HepG2 (cell line): ENCODE data around the gene ADARB2. TPM values are rescaled to one million over a fixed set of nuclear protein-coding genes. Genes with fewer than 3 reads are reported as not detected.

Experiments used
- ATAC-seq: fragments of 200-7000 bp; cut with Tn5 transposase; 3 replicates; pipeline ENCODE4 v1.9.1; 2020; ENCODE audit warnings: mild to moderate bottlenecking, moderate library complexity
- BruUV-seq: library from RNA; stranded (reverse); fragments of 400-500 nt; replicated peaks from 2 replicates; lab custom pipeline; 2021; lab: Mats Ljungman, UMichigan
- CTCF ChIA-PET: fragments of 300-600 bp; formaldehyde crosslinking; extraction: SDS; loops from one replicate; lab custom pipeline; 2021; ENCODE audit warnings: low total read pairs, inconsistent platforms, low intra/inter-chr PET ratio; lab: Yijun Ruan, JAX
- POLR2A ChIA-PET: fragments of 350-600 bp; sonication (Branson Sonifier 250); formaldehyde crosslinking; loops from one replicate; lab custom pipeline; 2020; ENCODE audit warnings: antibody characterized with exemption, inconsistent platforms; lab: Yijun Ruan, JAX
- DNase-seq: peaks from one replicate; pipeline ENCODE4 v3.0.0-alpha.2; 2015; ENCODE audit warnings: low spot score
- FAIRE-seq: peaks from 3 replicates; lab custom pipeline; 2011; peaks lifted over from hg19 to GRCh38; lab: Jason Lieb, UNC
- H2AFZ ChIP-seq: one replicate; pipeline ENCODE4 v1.6.1; 2011; ENCODE audit warnings: low read length, inconsistent platforms
- H3K27ac ChIP-seq: fragments of 300-600 bp; 3 replicates; pipeline ENCODE4 v1.8.0; 2011; ENCODE audit warnings: mixed run types, mild to moderate bottlenecking, mixed read lengths, low read length, inconsistent platforms; ENCODE audit not compliant: insufficient read depth; ENCODE audit errors: extremely low read length
- H3K27me3 ChIP-seq, 2 experiments: fragments of 200-600 bp in 1 of 2; 2 replicates in 1 of 2; 3 replicates in 1 of 2; pipeline versions ENCODE4 v1.6.0 to v1.8.0; 2011; ENCODE audit warnings: low read length in 2 of 2, mild to moderate bottlenecking in 2 of 2, moderate library complexity in 2 of 2, inconsistent platforms in 1 of 2; ENCODE audit not compliant: insufficient read depth in 2 of 2, control insufficient read depth in 1 of 2
- H3K36me3 ChIP-seq, 2 experiments: fragments of 200-600 bp in 1 of 2; replicated peaks in 1 of 2; 2 replicates in 1 of 2; 3 replicates in 1 of 2; pipeline versions ENCODE4 v1.5.1 to v1.8.0; 2011; ENCODE audit warnings: low read length in 2 of 2, inconsistent platforms in 1 of 2; ENCODE audit not compliant: insufficient read depth in 2 of 2, control insufficient read depth in 1 of 2
- H3K4me1 ChIP-seq: 2 replicates; pipeline ENCODE4 v1.5.1; 2012; ENCODE audit warnings: low read length, inconsistent platforms; ENCODE audit not compliant: insufficient read depth
- H3K4me2 ChIP-seq: 2 replicates; pipeline ENCODE4 v1.6.0; 2011; ENCODE audit warnings: low read depth, low read length, inconsistent platforms
- H3K4me3 ChIP-seq, 3 experiments: fragments of 200-600 bp in 1 of 3; sonication (generic), shearing (Covaris generic) in 1 of 3; replicated peaks in 1 of 3; 2 replicates each; pipeline ENCODE4 v1.5.1; 2011 to 2016; ENCODE audit warnings: low read length in 3 of 3, inconsistent platforms in 2 of 3, low read depth in 2 of 3, mild to moderate bottlenecking in 2 of 3, control low read depth in 1 of 3, mixed read lengths in 1 of 3; ENCODE audit not compliant: insufficient read depth in 1 of 3
- H3K79me2 ChIP-seq: one replicate; pipeline ENCODE4 v1.6.1; 2011; ENCODE audit warnings: low read length, inconsistent platforms; ENCODE audit not compliant: insufficient read depth
- H3K9ac ChIP-seq: 2 replicates; pipeline ENCODE4 v1.6.0; 2011; ENCODE audit warnings: mild to moderate bottlenecking, low read depth, low read length, inconsistent platforms; ENCODE audit not compliant: insufficient read depth
- H3K9me3 ChIP-seq: 2 replicates; pipeline ENCODE4 v1.5.1; 2012; ENCODE audit warnings: mild to moderate bottlenecking, low read length
- H4K20me1 ChIP-seq: 2 replicates; pipeline ENCODE4 v1.6.0; 2011; ENCODE audit warnings: inconsistent platforms, mild to moderate bottlenecking, low read length, moderate library complexity; ENCODE audit not compliant: insufficient read depth
- KMT2A ChIP-seq: sonication (generic); formaldehyde crosslinking; IDR thresholded peaks from 2 replicates; pipeline ENCODE4 v1.4.0; 2020; ENCODE audit warnings: missing genetic modification reagents
- ZNF44 ChIP-seq: sonication (generic); formaldehyde crosslinking; IDR thresholded peaks from 2 replicates; pipeline ENCODE4 v1.5.1; 2020; ENCODE audit warnings: mild to moderate bottlenecking, missing genetic modification reagents
- ZSCAN12 ChIP-seq: sonication (generic); formaldehyde crosslinking; IDR thresholded peaks from 2 replicates; pipeline ENCODE4 v1.9.0; 2021; ENCODE audit warnings: mild to moderate bottlenecking, missing genetic modification reagents
- WGBS: methylation state at CpG from one replicate; pipeline ENCODE4 v1.1.6; 2017; ENCODE audit warnings: low lambda C conversion rate; 5-methylcytosine and 5-hydroxymethylcytosine counted together
- in situ Hi-C: cut with HindIII; loops from 2 replicates; pipeline ENCODE4 v1.10.0; 2017; ENCODE audit warnings: low pct_unique_long_range_greater_than_20kb; ENCODE audit not compliant: extremely low pct_ligation_motif_present
- intact Hi-C: fragments of 100-400 bp; cut with micrococcal nuclease; formaldehyde crosslinking; loops from one replicate; pipeline ENCODE4 v1.10.0; 2022; ENCODE audit not compliant: unreplicated experiment
- polyA plus RNA-seq, 8 experiments: library from polyadenylated mRNA; depleted of rRNA in 3 of 8; stranded (reverse) in 7 of 8; unstranded in 1 of 8; fragments of >200 nt; fragmentation: Illumina TruSeq in 4 of 8; extraction: Trizol in 4 of 8; gene quantifications; 2 replicates each; pipeline versions ENCODE4 v1.2.1 to v1.2.3, GENCODE V29; 2011 to 2016; ENCODE audit warnings: low read depth in 4 of 8, missing spikeins in 1 of 8, mixed read lengths in 1 of 8; ENCODE audit not compliant: insufficient read depth in 1 of 8
- total RNA-seq, 5 experiments: library from RNA; depleted of rRNA; stranded (reverse); fragments of >200 nt; fragmentation: Illumina TruSeq; extraction: Trizol; gene quantifications; 2 replicates each; pipeline ENCODE4 v1.2.3, GENCODE V29; 2016; ENCODE audit warnings: low read depth in 1 of 5
- TF ChIP-seq, protein P1 (sequence below): sonication (generic); formaldehyde crosslinking; IDR thresholded peaks from 2 replicates; pipeline ENCODE4 v1.4.0; 2020; ENCODE audit warnings: missing genetic modification reagents
- TF ChIP-seq, protein P2 (sequence below), 2 experiments: IDR thresholded peaks; 2 replicates each; pipeline ENCODE4 v1.6.1; 2011 to 2012; ENCODE audit warnings: low read length in 2 of 2, borderline replicate concordance in 1 of 2, low read depth in 1 of 2, mild to moderate bottlenecking in 1 of 2, moderate library complexity in 1 of 2
- TF ChIP-seq, protein P3 (sequence below): sonication (generic); formaldehyde crosslinking; IDR thresholded peaks from 2 replicates; pipeline ENCODE4 v1.5.0; 2020; ENCODE audit warnings: missing genetic modification reagents
- TF ChIP-seq, protein P4 (sequence below): sonication (generic); formaldehyde crosslinking; IDR thresholded peaks from 2 replicates; pipeline ENCODE4 v1.4.0; 2020; ENCODE audit warnings: missing genetic modification reagents

Gene ADARB2
- total and polyA plus RNA-seq, 2 of the 13 experiments (the other 11 are each of a cell fraction or from before 2014, with no cell fraction given): not detected

DNA sequence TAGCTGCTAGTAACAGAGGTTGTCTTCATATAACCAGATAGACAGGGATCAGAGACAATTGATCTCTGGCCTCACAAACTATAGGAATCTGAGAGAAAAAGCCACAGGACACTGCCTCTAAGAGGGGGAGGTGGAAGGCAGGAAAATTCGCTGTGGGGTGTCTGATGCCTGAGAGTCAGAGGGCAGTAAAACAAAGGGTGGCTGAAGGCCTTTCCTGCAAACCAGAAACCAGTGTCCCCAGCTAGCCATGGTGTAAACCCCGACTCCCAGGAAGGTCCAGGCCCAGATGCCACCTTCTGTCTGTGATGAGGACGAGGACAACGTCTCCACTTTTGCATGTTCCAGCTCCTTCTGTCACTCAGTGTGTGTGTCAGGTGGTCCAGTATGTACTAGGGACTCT is 215.1 kb downstream of the ADARB2 start:
- no TSS peak for BruUV-seq
- Histone ChIP-seq H3K9ac (no peak overlapping the region), H3K4me1 (no peaks in the 10 kb centered on the region), H4K20me1 (no peaks in the 10 kb centered on the region), H3K4me3 (no peak overlapping the region), H3K27me3 (peaks cover 1 to 21% of the 10 kb centered on the region in 2 experiments; a peak in 4 of 5 replicates), H3K4me2 (no peak overlapping the region), H2AFZ (no peak overlapping the region), H3K36me3 (no peaks in the 10 kb centered on the region), H3K79me2 (no peaks in the 10 kb centered on the region), H3K9me3 (no peaks in the 10 kb centered on the region), H3K27ac (no peak overlapping the region)
- intact Hi-C loops: no loop called here
- TF ChIP-seq, protein P1, sequence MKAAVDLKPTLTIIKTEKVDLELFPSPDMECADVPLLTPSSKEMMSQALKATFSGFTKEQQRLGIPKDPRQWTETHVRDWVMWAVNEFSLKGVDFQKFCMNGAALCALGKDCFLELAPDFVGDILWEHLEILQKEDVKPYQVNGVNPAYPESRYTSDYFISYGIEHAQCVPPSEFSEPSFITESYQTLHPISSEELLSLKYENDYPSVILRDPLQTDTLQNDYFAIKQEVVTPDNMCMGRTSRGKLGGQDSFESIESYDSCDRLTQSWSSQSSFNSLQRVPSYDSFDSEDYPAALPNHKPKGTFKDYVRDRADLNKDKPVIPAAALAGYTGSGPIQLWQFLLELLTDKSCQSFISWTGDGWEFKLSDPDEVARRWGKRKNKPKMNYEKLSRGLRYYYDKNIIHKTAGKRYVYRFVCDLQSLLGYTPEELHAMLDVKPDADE (CRISPR knock-in tag): no peak
- ChIA-PET CTCF (no interaction called here), POLR2A (no interaction called here)
- no peak for ATAC-seq
- no peak for DNase-seq
- no peak for FAIRE-seq
- in situ Hi-C loops: no loop called here
- WGBS: 0% methylated on average over 1 of the region's 4 CpGs

DNA sequence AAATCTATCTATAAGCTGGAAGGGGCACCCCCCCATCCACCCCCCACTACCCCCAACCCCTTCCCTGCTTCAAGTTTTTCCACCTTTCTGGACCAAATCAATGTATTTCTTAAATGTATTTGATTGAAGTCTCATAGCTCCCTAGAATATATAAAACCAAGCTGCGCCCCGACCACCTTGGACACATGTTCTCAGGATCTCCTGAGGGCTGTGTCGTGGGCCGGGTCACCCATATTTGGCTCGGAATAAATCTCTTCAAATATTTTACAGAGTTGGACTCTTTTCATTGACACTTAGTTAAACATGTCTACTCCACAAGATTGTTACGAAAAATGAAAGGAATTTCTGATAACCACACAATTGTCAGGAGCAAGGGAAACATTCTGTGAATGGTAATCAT is 215.6 kb downstream of the ADARB2 start:
- no peak overlapping the region for H2AFZ ChIP-seq
- FAIRE-seq (no peak), DNase-seq (no peak), ATAC-seq (no peak)
- POLR2A ChIA-PET: no interaction called here
- in situ Hi-C loops (no loop called here), intact Hi-C loops (no loop called here)
- no peaks in the 10 kb centered on the region for H3K9me3 ChIP-seq
- peaks cover 1 to 24% of the 10 kb centered on the region in 2 experiments for H3K27me3 ChIP-seq
- BruUV-seq: no TSS peak
- H3K27ac ChIP-seq: no peak overlapping the region
- H3K4me3 ChIP-seq: no peak overlapping the region
- H3K4me1 ChIP-seq: no peaks in the 10 kb centered on the region
- H3K4me2 ChIP-seq: no peak overlapping the region
- CTCF ChIA-PET: no interaction called here
- no peaks in the 10 kb centered on the region for H3K79me2 ChIP-seq
- H4K20me1 ChIP-seq: no peaks in the 10 kb centered on the region
- no peaks in the 10 kb centered on the region for H3K36me3 ChIP-seq
- no peak overlapping the region for H3K9ac ChIP-seq
- WGBS: 25% methylated on average over 6 of the region's 6 CpGs
- TF ChIP-seq, protein P2, sequence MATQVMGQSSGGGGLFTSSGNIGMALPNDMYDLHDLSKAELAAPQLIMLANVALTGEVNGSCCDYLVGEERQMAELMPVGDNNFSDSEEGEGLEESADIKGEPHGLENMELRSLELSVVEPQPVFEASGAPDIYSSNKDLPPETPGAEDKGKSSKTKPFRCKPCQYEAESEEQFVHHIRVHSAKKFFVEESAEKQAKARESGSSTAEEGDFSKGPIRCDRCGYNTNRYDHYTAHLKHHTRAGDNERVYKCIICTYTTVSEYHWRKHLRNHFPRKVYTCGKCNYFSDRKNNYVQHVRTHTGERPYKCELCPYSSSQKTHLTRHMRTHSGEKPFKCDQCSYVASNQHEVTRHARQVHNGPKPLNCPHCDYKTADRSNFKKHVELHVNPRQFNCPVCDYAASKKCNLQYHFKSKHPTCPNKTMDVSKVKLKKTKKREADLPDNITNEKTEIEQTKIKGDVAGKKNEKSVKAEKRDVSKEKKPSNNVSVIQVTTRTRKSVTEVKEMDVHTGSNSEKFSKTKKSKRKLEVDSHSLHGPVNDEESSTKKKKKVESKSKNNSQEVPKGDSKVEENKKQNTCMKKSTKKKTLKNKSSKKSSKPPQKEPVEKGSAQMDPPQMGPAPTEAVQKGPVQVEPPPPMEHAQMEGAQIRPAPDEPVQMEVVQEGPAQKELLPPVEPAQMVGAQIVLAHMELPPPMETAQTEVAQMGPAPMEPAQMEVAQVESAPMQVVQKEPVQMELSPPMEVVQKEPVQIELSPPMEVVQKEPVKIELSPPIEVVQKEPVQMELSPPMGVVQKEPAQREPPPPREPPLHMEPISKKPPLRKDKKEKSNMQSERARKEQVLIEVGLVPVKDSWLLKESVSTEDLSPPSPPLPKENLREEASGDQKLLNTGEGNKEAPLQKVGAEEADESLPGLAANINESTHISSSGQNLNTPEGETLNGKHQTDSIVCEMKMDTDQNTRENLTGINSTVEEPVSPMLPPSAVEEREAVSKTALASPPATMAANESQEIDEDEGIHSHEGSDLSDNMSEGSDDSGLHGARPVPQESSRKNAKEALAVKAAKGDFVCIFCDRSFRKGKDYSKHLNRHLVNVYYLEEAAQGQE (IDR thresholded peaks at IDR 0.05; ENCODE audit: borderline replicate concordance in 1 of 2, low read depth in 1 of 2, low read length in 2 of 2): no peak
- no peak for TF ChIP-seq KMT2A (CRISPR knock-in tag)
- no peak for TF ChIP-seq ZNF44 (CRISPR knock-in tag)
- TF ChIP-seq, protein P3, sequence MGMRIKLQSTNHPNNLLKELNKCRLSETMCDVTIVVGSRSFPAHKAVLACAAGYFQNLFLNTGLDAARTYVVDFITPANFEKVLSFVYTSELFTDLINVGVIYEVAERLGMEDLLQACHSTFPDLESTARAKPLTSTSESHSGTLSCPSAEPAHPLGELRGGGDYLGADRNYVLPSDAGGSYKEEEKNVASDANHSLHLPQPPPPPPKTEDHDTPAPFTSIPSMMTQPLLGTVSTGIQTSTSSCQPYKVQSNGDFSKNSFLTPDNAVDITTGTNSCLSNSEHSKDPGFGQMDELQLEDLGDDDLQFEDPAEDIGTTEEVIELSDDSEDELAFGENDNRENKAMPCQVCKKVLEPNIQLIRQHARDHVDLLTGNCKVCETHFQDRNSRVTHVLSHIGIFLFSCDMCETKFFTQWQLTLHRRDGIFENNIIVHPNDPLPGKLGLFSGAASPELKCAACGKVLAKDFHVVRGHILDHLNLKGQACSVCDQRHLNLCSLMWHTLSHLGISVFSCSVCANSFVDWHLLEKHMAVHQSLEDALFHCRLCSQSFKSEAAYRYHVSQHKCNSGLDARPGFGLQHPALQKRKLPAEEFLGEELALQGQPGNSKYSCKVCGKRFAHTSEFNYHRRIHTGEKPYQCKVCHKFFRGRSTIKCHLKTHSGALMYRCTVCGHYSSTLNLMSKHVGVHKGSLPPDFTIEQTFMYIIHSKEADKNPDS (CRISPR knock-in tag): no peak
- TF ChIP-seq ZSCAN12 (CRISPR knock-in tag): no peak
- TF ChIP-seq, protein P4, sequence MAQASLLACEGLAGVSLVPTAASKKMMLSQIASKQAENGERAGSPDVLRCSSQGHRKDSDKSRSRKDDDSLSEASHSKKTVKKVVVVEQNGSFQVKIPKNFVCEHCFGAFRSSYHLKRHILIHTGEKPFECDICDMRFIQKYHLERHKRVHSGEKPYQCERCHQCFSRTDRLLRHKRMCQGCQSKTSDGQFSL: no peak
